Measurements from ENCODE around the gene SSMEM1. TPM values are rescaled to one million over a fixed set of nuclear protein-coding genes. Genes with fewer than 3 reads are reported as not detected.

The SSMEM1 gene
- total RNA-seq, 2 experiments from 2014 or later: not detected

- no peaks in the 10 kb centered on the region for H4K20me1 ChIP-seq (ENCODE audit: insufficient read depth, low read length)
- DNase-seq (ENCODE audit: low spot score): no peak
- H3K36me3 ChIP-seq (ENCODE audit: insufficient read depth, low read length): peaks cover 99% of the 10 kb centered on the region
- no peak overlapping the region for H3K4me3 ChIP-seq (ENCODE audit: low read depth, low read length, poor library complexity, severe bottlenecking)
- TF ChIP-seq EZH2phosphoT487 (IDR thresholded peaks at IDR 0.05; ENCODE audit: borderline replicate concordance, low read depth, low read length): no peak
- TF ChIP-seq, protein P1, sequence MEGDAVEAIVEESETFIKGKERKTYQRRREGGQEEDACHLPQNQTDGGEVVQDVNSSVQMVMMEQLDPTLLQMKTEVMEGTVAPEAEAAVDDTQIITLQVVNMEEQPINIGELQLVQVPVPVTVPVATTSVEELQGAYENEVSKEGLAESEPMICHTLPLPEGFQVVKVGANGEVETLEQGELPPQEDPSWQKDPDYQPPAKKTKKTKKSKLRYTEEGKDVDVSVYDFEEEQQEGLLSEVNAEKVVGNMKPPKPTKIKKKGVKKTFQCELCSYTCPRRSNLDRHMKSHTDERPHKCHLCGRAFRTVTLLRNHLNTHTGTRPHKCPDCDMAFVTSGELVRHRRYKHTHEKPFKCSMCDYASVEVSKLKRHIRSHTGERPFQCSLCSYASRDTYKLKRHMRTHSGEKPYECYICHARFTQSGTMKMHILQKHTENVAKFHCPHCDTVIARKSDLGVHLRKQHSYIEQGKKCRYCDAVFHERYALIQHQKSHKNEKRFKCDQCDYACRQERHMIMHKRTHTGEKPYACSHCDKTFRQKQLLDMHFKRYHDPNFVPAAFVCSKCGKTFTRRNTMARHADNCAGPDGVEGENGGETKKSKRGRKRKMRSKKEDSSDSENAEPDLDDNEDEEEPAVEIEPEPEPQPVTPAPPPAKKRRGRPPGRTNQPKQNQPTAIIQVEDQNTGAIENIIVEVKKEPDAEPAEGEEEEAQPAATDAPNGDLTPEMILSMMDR (conservative IDR thresholded peaks at IDR 0.05; ENCODE audit: low read length): no peak
- H3K9me2 ChIP-seq (ENCODE audit: insufficient read depth, low read length): no peaks in the 10 kb centered on the region
- no peak overlapping the region for H3K27ac ChIP-seq (ENCODE audit: low read depth, low read length, poor library complexity, severe bottlenecking)
- CTCF ChIA-PET (ENCODE audit: unreplicated experiment): no interaction called here
- no peaks in the 10 kb centered on the region for H3K9me3 ChIP-seq (ENCODE audit: low read length)
- POLR2A ChIA-PET: no interaction called here
- H2AFZ ChIP-seq (ENCODE audit: low read length): no peak overlapping the region
- intact Hi-C loops (cut with micrococcal nuclease; ENCODE audit: unreplicated experiment): no loop called here
- peaks cover 8% of the 10 kb centered on the region for H3K4me1 ChIP-seq (ENCODE audit: insufficient read depth, low read length, poor library complexity, severe bottlenecking)
- H3K4me2 ChIP-seq (ENCODE audit: low read length): no peak overlapping the region
- H3K79me2 ChIP-seq (ENCODE audit: insufficient read depth, low read depth, low read length): peaks cover 12% of the 10 kb centered on the region; the same call in 1 of the 2 replicates
- BruUV-seq (replicated peaks): no TSS peak
These were observed 11.2 kb upstream of the SSMEM1 start for GRCh38 chr7:130196476-130196875.

DNA sequence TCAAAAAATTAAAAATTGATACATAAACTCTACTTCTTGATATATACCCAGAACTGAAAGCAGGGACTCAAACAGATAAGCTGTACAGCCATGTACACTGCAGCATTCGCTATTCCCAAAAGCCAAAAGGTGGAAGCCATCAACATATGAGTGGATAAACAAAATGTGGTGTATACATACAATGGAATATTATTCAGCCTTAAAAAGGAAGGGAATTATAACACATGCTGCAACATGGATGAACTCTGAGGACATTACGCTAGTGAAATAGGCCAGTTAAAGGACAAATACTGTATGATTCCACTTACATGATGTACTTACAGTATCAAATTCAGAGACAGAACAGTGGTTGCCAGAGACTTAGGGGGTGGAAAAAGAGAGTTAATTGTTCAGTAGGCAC is 10.6 kb upstream of the SSMEM1 start:
- no peak overlapping the region for H2AFZ ChIP-seq (ENCODE audit: low read length)
- DNase-seq (ENCODE audit: low spot score): no peak
- TF ChIP-seq EZH2phosphoT487 (IDR thresholded peaks at IDR 0.05; ENCODE audit: borderline replicate concordance, low read depth, low read length): no peak
- TF ChIP-seq, protein P1 (conservative IDR thresholded peaks at IDR 0.05; ENCODE audit: low read length): no peak
- H3K4me3 ChIP-seq (ENCODE audit: low read depth, low read length, poor library complexity, severe bottlenecking): no peak overlapping the region
- H3K36me3 ChIP-seq (ENCODE audit: insufficient read depth, low read length): peaks cover 99% of the 10 kb centered on the region
- H3K9me2 ChIP-seq (ENCODE audit: insufficient read depth, low read length): no peaks in the 10 kb centered on the region
- H3K9me3 ChIP-seq (ENCODE audit: low read length): no peaks in the 10 kb centered on the region
- no peak overlapping the region for H3K4me2 ChIP-seq (ENCODE audit: low read length)
- ChIA-PET CTCF (ENCODE audit: unreplicated experiment) (no interaction called here), POLR2A (interaction anchor here (0.6 to 1.0 kb wide), 4 partner anchors 15 to 1155 kb away, joined by 3 read pairs; no protein-coding TSS in a partner anchor)
- H4K20me1 ChIP-seq (ENCODE audit: insufficient read depth, low read length): no peaks in the 10 kb centered on the region
- intact Hi-C loops (cut with micrococcal nuclease; ENCODE audit: unreplicated experiment): no loop called here
- no peak overlapping the region for H3K27ac ChIP-seq (ENCODE audit: low read depth, low read length, poor library complexity, severe bottlenecking)
- peaks cover 12% of the 10 kb centered on the region; the same call in 1 of the 2 replicates for H3K79me2 ChIP-seq (ENCODE audit: insufficient read depth, low read depth, low read length)
- peaks cover 2% of the 10 kb centered on the region for H3K4me1 ChIP-seq (ENCODE audit: insufficient read depth, low read length, poor library complexity, severe bottlenecking)
- no TSS peak for BruUV-seq (replicated peaks)

- H3K4me3 ChIP-seq (ENCODE audit: low read depth, low read length, poor library complexity, severe bottlenecking): no peak overlapping the region
- H3K9me3 ChIP-seq (ENCODE audit: low read length): peaks cover 4% of the 10 kb centered on the region
- H3K36me3 ChIP-seq (ENCODE audit: insufficient read depth, low read length): peaks cover 72% of the 10 kb centered on the region
- intact Hi-C loops (cut with micrococcal nuclease; ENCODE audit: unreplicated experiment): no loop called here
- POLR2A ChIA-PET: interaction anchor here (0.6 to 1.2 kb wide), 3 partner anchors 9 to 121 kb away, joined by 4 read pairs; no protein-coding TSS in a partner anchor
- no peak overlapping the region for H3K4me2 ChIP-seq (ENCODE audit: low read length)
- no peak overlapping the region for H3K27ac ChIP-seq (ENCODE audit: low read depth, low read length, poor library complexity, severe bottlenecking)
- H4K20me1 ChIP-seq (ENCODE audit: insufficient read depth, low read length): no peaks in the 10 kb centered on the region
- DNase-seq (ENCODE audit: low spot score): no peak
- H3K79me2 ChIP-seq (ENCODE audit: insufficient read depth, low read depth, low read length): peaks cover 33% of the 10 kb centered on the region
- TF ChIP-seq, protein P1 (conservative IDR thresholded peaks at IDR 0.05; ENCODE audit: low read length): no peak
- no peak for TF ChIP-seq EZH2phosphoT487 (IDR thresholded peaks at IDR 0.05; ENCODE audit: borderline replicate concordance, low read depth, low read length)
- H3K9me2 ChIP-seq (ENCODE audit: insufficient read depth, low read length): no peaks in the 10 kb centered on the region
- H2AFZ ChIP-seq (ENCODE audit: low read length): no peak overlapping the region
- no TSS peak for BruUV-seq (replicated peaks)
- peaks cover 9% of the 10 kb centered on the region for H3K4me1 ChIP-seq (ENCODE audit: insufficient read depth, low read length, poor library complexity, severe bottlenecking)
- CTCF ChIA-PET (ENCODE audit: unreplicated experiment): no interaction called here
These were observed 5.9 kb upstream of the SSMEM1 start for GRCh38 chr7:130201796-130202195.
